Karpas-422 (cell line): ENCODE measurements around the gene KANK3. TPM values are rescaled to one million over a fixed set of nuclear protein-coding genes. Genes with fewer than 3 reads are reported as not detected.
"Not testable (repeated sequence)": the region's sequence is repeated elsewhere in the genome, so short reads cannot be mapped to it uniquely, and the experiment has no call there.

ENCODE experiments used
- DNase-seq: peaks from one replicate; pipeline ENCODE4 v3.0.0-alpha.2; 2015
- H2AFZ ChIP-seq: fragments of 200-600 bp; sonication (generic); 2 replicates; pipeline ENCODE4 v1.6.1; 2014; ENCODE audit warnings: antibody characterized with exemption, low read length, mixed read lengths
- H3K27ac ChIP-seq: fragments of 200-600 bp; sonication (generic); 2 replicates; pipeline ENCODE4 v1.5.1; 2014; ENCODE audit warnings: mild to moderate bottlenecking, low read length, moderate library complexity
- H3K27me3 ChIP-seq: fragments of 200-600 bp; sonication (generic); 2 replicates; pipeline ENCODE4 v1.6.1; 2014; ENCODE audit warnings: low read length, mixed read lengths
- H3K36me3 ChIP-seq: fragments of 200-600 bp; sonication (generic); 2 replicates; pipeline ENCODE4 v1.6.1; 2014; ENCODE audit warnings: low read length, mixed read lengths; ENCODE audit not compliant: insufficient read depth
- H3K4me1 ChIP-seq: fragments of 200-600 bp; sonication (generic); 2 replicates; pipeline ENCODE4 v1.6.1; 2014; ENCODE audit warnings: mild to moderate bottlenecking, low read length, mixed read lengths
- H3K4me2 ChIP-seq: fragments of 200-600 bp; sonication (generic); 2 replicates; pipeline ENCODE4 v1.6.1; 2014; ENCODE audit warnings: low read length, low read depth, mild to moderate bottlenecking; ENCODE audit not compliant: poor library complexity, severe bottlenecking
- H3K4me3 ChIP-seq: fragments of 200-600 bp; sonication (generic); 2 replicates; pipeline ENCODE4 v1.5.1; 2014; ENCODE audit warnings: mild to moderate bottlenecking, antibody characterized with exemption, low read length, mixed read lengths
- H3K79me2 ChIP-seq: fragments of 200-600 bp; sonication (generic); 2 replicates; pipeline ENCODE4 v1.6.1; 2014; ENCODE audit warnings: mild to moderate bottlenecking, low read length, mixed read lengths
- H3K9ac ChIP-seq: fragments of 200-600 bp; sonication (generic); 2 replicates; pipeline ENCODE4 v1.6.0; 2014; ENCODE audit warnings: low read length
- H3K9me2 ChIP-seq: fragments of 200-600 bp; sonication (generic), shearing (Covaris generic); replicated peaks from 2 replicates; pipeline ENCODE4 v1.6.0; 2014; ENCODE audit warnings: mild to moderate bottlenecking, low read length, moderate library complexity; ENCODE audit not compliant: insufficient read depth
- H3K9me3 ChIP-seq: fragments of 300-700, 200-600 bp; sonication (generic); 2 replicates; pipeline ENCODE4 v1.6.1; 2014; ENCODE audit warnings: low read length, mixed read lengths
- H4K20me1 ChIP-seq: fragments of 200-600 bp; sonication (generic); 2 replicates; pipeline ENCODE4 v1.6.1; 2014; ENCODE audit warnings: mild to moderate bottlenecking, antibody characterized with exemption, low read length, low read depth; ENCODE audit not compliant: insufficient read depth
- total RNA-seq: library from RNA; depleted of rRNA; stranded (reverse); fragments of >200 nt; shearing (Covaris generic); gene quantifications from 2 replicates; pipeline ENCODE4 v1.2.3, GENCODE V29; 2014; ENCODE audit warnings: low replicate concordance

The KANK3 gene
- total RNA-seq, 1 experiment from 2014 or later: not detected

GRCh38 chr19:8363803-8364771, 21.0 kb upstream of the KANK3 start, which contains the start of gene ANGPTL4:
Gene ANGPTL4, plus strand, starts transcription at chr19:8364155. Its CDS starts 167 bp downstream, at chr19:8364322.
- no peak within 1 kb of the TSS for H3K4me3 ChIP-seq
- H3K4me2 ChIP-seq: no peak within 1 kb of the TSS
- no peaks in the 10 kb centered on the region for H3K9me2 ChIP-seq
- no peak within 1 kb of the TSS for H2AFZ ChIP-seq
- no peaks in the 10 kb centered on the region for H3K36me3 ChIP-seq
- H3K9ac ChIP-seq: no peak within 1 kb of the TSS
- H3K79me2 ChIP-seq: no peaks in the 10 kb centered on the region
- DNase-seq: no peak
- H3K4me1 ChIP-seq: no peaks in the 10 kb centered on the region
- no peaks in the 10 kb centered on the region for H3K9me3 ChIP-seq
- H4K20me1 ChIP-seq: no peaks in the 10 kb centered on the region
- H3K27me3 ChIP-seq: no peaks in the 10 kb centered on the region
- no peak within 1 kb of the TSS for H3K27ac ChIP-seq

- H2AFZ ChIP-seq: no peak overlapping the region
- no peaks in the 10 kb centered on the region for H3K27me3 ChIP-seq
- H3K79me2 ChIP-seq: no peaks in the 10 kb centered on the region
- H3K9me2 ChIP-seq: no peaks in the 10 kb centered on the region
- no peaks in the 10 kb centered on the region for H3K4me1 ChIP-seq
- no peak overlapping the region for H3K4me3 ChIP-seq
- no peaks in the 10 kb centered on the region for H3K9me3 ChIP-seq
- no peak overlapping the region for H3K4me2 ChIP-seq
- no peak for DNase-seq
- no peaks in the 10 kb centered on the region for H4K20me1 ChIP-seq
- no peak overlapping the region for H3K9ac ChIP-seq
- no peaks in the 10 kb centered on the region for H3K36me3 ChIP-seq
- H3K27ac ChIP-seq: no peak overlapping the region
Observed at GRCh38 chr19:8361921-8362793, 19.1 kb upstream of the KANK3 start.

- H2AFZ ChIP-seq: no peak overlapping the region
- H3K9ac ChIP-seq: no peak overlapping the region
- H3K4me1 ChIP-seq: no peaks in the 10 kb centered on the region
- no peak overlapping the region for H3K4me3 ChIP-seq
- no peaks in the 10 kb centered on the region for H3K27me3 ChIP-seq
- H4K20me1 ChIP-seq: no peaks in the 10 kb centered on the region
- H3K9me3 ChIP-seq: no peaks in the 10 kb centered on the region
- H3K27ac ChIP-seq: no peak overlapping the region
- no peak for DNase-seq
- H3K9me2 ChIP-seq: no peaks in the 10 kb centered on the region
- H3K36me3 ChIP-seq: no peaks in the 10 kb centered on the region
- no peaks in the 10 kb centered on the region for H3K79me2 ChIP-seq
- H3K4me2 ChIP-seq: no peak overlapping the region
Observed at GRCh38 chr19:8360196-8360595, 17.1 kb upstream of the KANK3 start.

GRCh38 chr19:8358948-8359347, 15.9 kb upstream of the KANK3 start:
- Histone ChIP-seq H3K9ac (no peak overlapping the region), H3K36me3 (no peaks in the 10 kb centered on the region), H2AFZ (no peak overlapping the region), H3K4me3 (no peak overlapping the region), H3K27ac (no peak overlapping the region), H3K4me1 (no peaks in the 10 kb centered on the region), H3K9me2 (no peaks in the 10 kb centered on the region), H4K20me1 (no peaks in the 10 kb centered on the region), H3K4me2 (no peak overlapping the region), H3K27me3 (no peaks in the 10 kb centered on the region), H3K9me3 (no peaks in the 10 kb centered on the region), H3K79me2 (no peaks in the 10 kb centered on the region)
- DNase-seq: no peak

- Histone ChIP-seq H3K4me1 (no peaks in the 10 kb centered on the region), H3K36me3 (no peaks in the 10 kb centered on the region), H3K27ac (no peak overlapping the region), H2AFZ (no peak overlapping the region), H3K9me3 (no peaks in the 10 kb centered on the region), H4K20me1 (no peaks in the 10 kb centered on the region), H3K27me3 (no peaks in the 10 kb centered on the region), H3K4me2 (no peak overlapping the region), H3K79me2 (no peaks in the 10 kb centered on the region), H3K9ac (no peak overlapping the region), H3K4me3 (no peak overlapping the region), H3K9me2 (no peaks in the 10 kb centered on the region)
- DNase-seq: no peak
Observed at GRCh38 chr19:8357007-8357521, 14.0 kb upstream of the KANK3 start.

- no peak overlapping the region for H3K4me2 ChIP-seq
Observed at GRCh38 chr19:8355631-8356402, 12.8 kb upstream of the KANK3 start.

GRCh38 chr19:8352845-8353244, 9.8 kb upstream of the KANK3 start:
- H3K9me3 ChIP-seq, H2AFZ ChIP-seq, H3K36me3 ChIP-seq, H3K27me3 ChIP-seq, H3K27ac ChIP-seq, H3K4me1 ChIP-seq, H3K4me2 ChIP-seq, H3K4me3 ChIP-seq, H4K20me1 ChIP-seq, DNase-seq, H3K79me2 ChIP-seq, H3K9me2 ChIP-seq, H3K9ac ChIP-seq: not testable (repeated sequence)

More at GRCh38 chr19:8355631-8356402, 12.8 kb upstream of the KANK3 start:
- no peaks in the 10 kb centered on the region for H3K9me2 ChIP-seq
- H3K9me3 ChIP-seq: no peaks in the 10 kb centered on the region
- no peaks in the 10 kb centered on the region for H4K20me1 ChIP-seq
- no peaks in the 10 kb centered on the region for H3K27me3 ChIP-seq
- no peaks in the 10 kb centered on the region for H3K79me2 ChIP-seq
- no peak for DNase-seq
- H3K4me3 ChIP-seq: no peak overlapping the region
- no peaks in the 10 kb centered on the region for H3K36me3 ChIP-seq
- no peaks in the 10 kb centered on the region for H3K4me1 ChIP-seq
- no peak overlapping the region for H2AFZ ChIP-seq
- no peak overlapping the region for H3K27ac ChIP-seq
- no peak overlapping the region for H3K9ac ChIP-seq
